ENCODE data around the gene OR52K2. TPM values are rescaled to one million over a fixed set of nuclear protein-coding genes. Genes with fewer than 3 reads are reported as not detected.

Gene OR52K2
- total and polyA plus RNA-seq, 2 experiments from 2014 or later, result not detected

GRCh38 chr11:4480577-4481239 is 31.6 kb downstream of the OR52K2 start (continued):
- TF ChIP-seq REST (IDR thresholded peaks at IDR 0.05; ENCODE audit: unreplicated experiment), result no peak

GRCh38 chr11:4481240-4481582 is 32.1 kb downstream of the OR52K2 start:
- DNase-seq (ENCODE audit: low spot score) (no peak), ATAC-seq (no peak)
- peaks cover 14% of the 10 kb centered on the region for H3K4me1 ChIP-seq (ENCODE audit: insufficient read depth)
- H3K4me3 ChIP-seq, result no peak overlapping the region
- no peaks in the 10 kb centered on the region for H3K36me3 ChIP-seq (ENCODE audit: insufficient read depth)
- Mint-ChIP-seq H3K4me3 (no peak overlapping the region), H3K27ac (no peak overlapping the region), H3K36me3 (ENCODE audit: low read depth) (no peaks in the 10 kb centered on the region), H3K4me1 (peaks cover 11% of the 10 kb centered on the region; the same call in 2 of the 3 replicates), H3K9me3 (no peaks in the 10 kb centered on the region), H3K27me3 (ENCODE audit: insufficient read depth, low read depth, poor library complexity) (no peaks in the 10 kb centered on the region)
- peaks cover 9% of the 10 kb centered on the region; the same call in 1 of the 2 replicates for H3K9me2 ChIP-seq (ENCODE audit: insufficient read depth)
- H3K27ac ChIP-seq (ENCODE audit: low read depth), result no peak overlapping the region
- no peak overlapping the region for H2AFZ ChIP-seq
- H3K27me3 ChIP-seq (ENCODE audit: insufficient read depth), result no peaks in the 10 kb centered on the region
- no peaks in the 10 kb centered on the region for H3F3A ChIP-seq (replicated peaks; ENCODE audit: low read depth)
- no peaks in the 10 kb centered on the region for H4K20me1 ChIP-seq (replicated peaks; ENCODE audit: insufficient read depth)
- no peaks in the 10 kb centered on the region for H3K79me2 ChIP-seq (replicated peaks; ENCODE audit: insufficient read depth)
- TF ChIP-seq POLR2AphosphoS5 (IDR thresholded peaks at IDR 0.05; ENCODE audit: low read depth) (no peak), NANOG (IDR thresholded peaks at IDR 0.05; ENCODE audit: borderline replicate concordance) (no peak), EZH2phosphoT487 (IDR thresholded peaks at IDR 0.05; ENCODE audit: unreplicated experiment) (no peak), ETS1 (IDR thresholded peaks at IDR 0.05) (no peak), STAT1 (IDR thresholded peaks at IDR 0.05; ENCODE audit: unreplicated experiment) (no peak), CTCF (conservative IDR thresholded peaks at IDR 0.05; ENCODE audit: low read depth in 2 of 2) (no peak), CREB1 (CRISPR knock-in tag; IDR thresholded peaks at IDR 0.05; ENCODE audit: low read depth) (no peak), EZH2 (IDR thresholded peaks at IDR 0.05; ENCODE audit: low read depth, unreplicated experiment) (no peak)
- H3K4me2 ChIP-seq, result no peak overlapping the region

All from GM23338 (cell line).